HG03378 (cell line): Measurements from ENCODE around the gene CGREF1.

Source experiments
- ATAC-seq: cut with Tn5 transposase; IDR thresholded peaks from one replicate; pipeline ENCODE4 v1.9.1; 2021; ENCODE audit warnings: mild to moderate bottlenecking, moderate library complexity; ENCODE audit not compliant: unreplicated experiment

CGREF1 gene

GRCh38 chr2:27118525-27119329 lies at the start of gene CGREF1:
TSS of gene CGREF1 (minus strand) at chr2:27119128. CDS start at chr2:27104366, 14,762 bp downstream.
- ATAC-seq: no peak

GRCh38 chr2:27164960-27165763 lies 46.2 kb upstream of the CGREF1 start:
- ATAC-seq: peak; percentile 53

DNA sequence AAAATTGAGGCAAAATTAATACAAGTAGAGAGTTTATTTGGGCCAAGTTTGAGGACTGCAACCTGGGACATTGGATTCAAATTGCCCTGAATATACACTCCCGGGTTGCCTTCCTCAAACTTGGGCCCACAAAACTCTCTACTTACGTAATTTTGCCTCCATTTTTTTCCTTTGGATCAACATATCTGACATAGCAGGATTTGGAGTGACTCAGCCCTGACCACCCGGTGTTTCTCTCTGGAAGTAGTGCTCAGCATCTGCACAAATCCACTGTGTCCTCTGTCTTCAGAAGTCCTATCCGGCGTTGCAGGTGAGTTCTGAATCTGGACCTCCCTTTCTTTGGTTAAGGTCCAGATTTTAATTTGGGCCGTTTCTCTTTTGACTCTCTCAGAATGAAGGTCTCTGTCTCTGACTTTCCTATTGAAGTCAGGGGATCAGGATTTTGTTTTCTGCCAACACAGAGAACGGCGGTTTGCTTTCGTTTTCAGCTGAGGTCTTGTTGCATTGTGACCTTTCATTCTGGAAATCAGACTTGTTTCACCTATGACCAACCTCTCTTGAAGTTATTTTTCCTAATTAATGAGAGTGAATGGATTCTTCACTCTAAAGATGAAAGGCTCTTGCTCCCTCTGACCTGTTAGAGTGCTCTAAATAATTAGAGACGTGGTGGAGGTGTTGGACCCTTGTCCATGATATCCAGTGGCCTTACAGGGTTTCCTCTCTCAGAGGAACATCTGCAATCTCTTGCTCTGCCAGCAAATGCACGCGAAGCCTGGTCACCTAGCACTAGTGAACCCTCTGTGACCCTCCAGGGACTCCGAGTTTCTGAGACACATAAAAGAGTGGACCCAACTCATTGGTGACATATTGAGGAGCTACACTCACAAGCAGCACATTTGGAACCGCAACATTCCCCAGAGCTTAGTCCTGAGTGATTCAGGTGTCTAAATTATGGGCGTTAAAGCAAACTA lies 43.5 kb upstream of the CGREF1 start:
- no peak for ATAC-seq

GRCh38 chr2:27160191-27160590 lies 41.3 kb upstream of the CGREF1 start:
- no peak for ATAC-seq

DNA sequence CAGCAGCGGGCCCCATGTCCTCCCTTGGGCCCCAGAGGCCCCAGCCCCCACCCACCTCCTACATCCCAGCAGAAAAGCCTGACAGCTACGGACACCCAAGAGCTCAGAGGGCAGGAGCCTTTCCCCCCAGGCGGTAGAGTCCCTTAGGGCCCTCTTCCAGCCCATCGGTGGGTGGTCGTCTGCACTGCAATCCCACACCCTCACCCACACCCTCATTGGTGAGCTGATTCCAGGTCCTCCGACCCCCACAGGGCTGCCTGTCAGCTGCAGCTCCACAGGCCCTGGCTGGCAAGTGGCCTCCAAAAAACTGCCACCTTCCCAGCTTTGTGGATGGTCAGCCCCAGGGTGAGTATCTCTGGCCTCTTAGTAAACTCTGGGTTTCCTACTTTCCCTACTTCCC lies 40.3 kb upstream of the CGREF1 start:
- ATAC-seq: no peak

DNA sequence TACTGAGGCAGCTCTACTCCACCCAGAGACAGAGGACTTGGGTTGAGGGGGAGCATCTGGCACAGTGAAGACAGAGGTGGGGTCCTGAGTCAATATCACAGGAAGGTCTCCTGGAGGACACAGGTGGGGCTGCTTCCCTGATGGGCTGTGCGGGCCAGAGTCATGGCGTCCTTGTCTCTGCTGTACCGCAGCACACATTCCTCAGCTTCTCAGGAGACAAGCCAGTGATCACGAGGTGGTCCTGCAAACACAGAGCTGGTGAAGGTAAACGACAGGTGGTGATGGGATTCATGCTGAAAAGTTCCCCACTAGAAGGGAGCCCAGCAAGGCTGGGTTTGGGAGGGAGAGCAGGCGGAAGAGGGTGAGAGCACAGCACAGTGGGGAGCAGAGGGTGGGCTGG lies 39.5 kb upstream of the CGREF1 start:
- no peak for ATAC-seq

- no peak for ATAC-seq
Observed at GRCh38 chr2:27155069-27155520, 36.2 kb upstream of the CGREF1 start.

DNA sequence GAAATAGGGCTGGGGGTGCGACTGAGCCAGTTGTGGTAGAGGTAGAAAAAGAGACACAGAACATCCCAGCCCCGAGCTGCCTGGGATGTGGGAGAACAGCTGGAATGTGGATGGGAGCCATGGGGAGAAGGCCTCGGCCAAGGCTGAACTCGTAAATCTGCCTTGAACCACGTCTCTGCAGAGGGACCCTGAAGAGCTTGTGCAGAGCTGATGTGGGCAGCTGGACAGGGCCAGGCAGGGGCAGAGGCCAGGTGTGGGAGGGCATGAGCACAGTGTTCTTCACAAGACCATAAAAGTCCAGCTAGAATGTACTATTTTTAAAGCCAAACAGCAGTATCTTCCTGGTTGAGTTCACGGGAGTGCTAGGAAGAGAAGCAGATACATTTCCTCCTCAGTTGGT lies 35.6 kb upstream of the CGREF1 start:
- ATAC-seq: no peak

GRCh38 chr2:27152796-27153464 lies 34.0 kb upstream of the CGREF1 start:
- ATAC-seq: no peak

DNA sequence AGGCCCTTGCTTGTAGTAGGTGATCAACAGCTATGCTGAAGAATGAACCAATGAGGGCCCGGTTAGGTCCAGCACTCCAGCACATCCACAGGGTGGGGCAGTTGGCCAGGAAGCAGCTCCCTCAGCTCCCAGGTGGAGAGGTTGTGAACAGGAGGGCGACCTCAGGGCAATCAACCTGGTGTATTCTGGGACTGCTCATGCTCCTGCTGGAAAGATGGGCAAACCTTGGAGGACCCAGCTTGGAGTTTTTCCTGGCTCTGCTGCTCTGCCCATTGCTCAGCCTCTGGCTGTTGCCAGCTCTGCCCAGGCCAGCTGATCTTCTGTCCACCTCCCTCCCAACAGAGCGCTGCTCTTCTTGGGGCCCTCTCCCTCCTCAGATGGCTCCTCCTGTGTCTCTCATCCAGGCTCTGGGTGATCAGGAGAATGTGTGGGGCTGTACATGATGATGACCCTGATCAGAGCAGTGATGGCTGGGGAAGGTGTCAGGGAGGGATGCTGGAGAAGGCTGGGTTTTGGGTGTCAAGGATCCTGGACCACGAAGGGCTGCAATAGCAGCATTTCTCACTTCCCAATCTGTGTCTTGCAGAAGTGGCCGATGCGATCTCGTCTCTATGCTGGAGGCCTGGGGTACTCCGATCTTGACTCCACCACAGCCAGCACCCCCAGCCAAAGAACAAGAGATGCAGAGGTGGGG lies 33.3 kb upstream of the CGREF1 start:
- ATAC-seq: no peak

DNA sequence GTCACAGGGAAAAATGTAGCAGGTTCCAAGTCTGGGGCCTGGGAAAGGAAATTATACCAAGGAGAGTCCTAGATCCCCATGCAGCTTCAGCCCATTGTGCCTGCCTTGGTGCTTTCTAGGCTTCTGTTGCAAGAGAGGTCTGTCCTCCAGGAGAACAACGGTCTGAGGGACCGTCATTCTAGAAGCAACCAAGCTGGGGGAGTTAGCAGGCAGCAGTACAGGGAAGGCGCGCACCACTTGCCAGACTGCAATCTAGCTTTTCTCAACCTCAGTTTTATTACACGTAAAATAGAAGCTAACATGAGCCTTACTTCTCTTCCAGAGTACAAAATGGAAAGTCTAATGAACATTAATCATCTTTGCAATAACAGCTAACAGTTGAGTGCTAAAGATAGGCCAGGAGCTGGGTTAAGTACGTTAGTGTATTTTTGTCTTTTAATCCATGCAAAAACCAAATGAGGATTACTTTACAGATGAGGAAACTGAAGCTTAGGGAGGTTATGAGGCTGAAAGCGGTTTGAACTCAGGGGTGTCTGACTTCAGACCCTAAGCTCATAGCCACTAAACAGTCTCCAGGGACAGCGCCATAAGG lies 31.8 kb upstream of the CGREF1 start:
- no peak for ATAC-seq

GRCh38 chr2:27149570-27150405 lies 30.9 kb upstream of the CGREF1 start:
- ATAC-seq: no peak

- no peak for ATAC-seq
Observed at GRCh38 chr2:27148801-27149439, 30.0 kb upstream of the CGREF1 start, which contains the start of gene TCF23. TSS of gene TCF23 (plus strand) at chr2:27149004. CDS start at chr2:27149134, 130 bp downstream.

DNA sequence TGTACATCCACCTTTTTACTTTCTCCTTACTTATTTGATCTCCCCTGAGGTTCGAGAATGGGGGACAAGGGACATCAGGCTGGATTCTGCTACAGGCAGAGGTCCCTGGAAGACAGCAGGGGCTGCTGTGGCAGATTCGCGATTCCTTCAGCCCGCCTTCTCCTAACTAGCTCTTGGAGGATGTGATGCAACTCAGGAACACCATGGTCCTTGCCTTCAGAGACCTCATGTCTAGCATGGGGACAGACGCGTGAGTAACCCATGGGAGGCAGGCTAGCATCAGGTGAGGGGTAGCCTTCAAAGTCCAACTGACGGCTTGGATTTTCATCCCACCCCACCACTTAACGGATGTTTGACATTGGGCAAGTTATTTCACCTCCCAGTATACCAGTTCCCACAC lies 29.0 kb upstream of the CGREF1 start:
- ATAC-seq: no peak

GRCh38 chr2:27145682-27146081 lies 26.8 kb upstream of the CGREF1 start:
- ATAC-seq: no peak

- no peak for ATAC-seq
Observed at GRCh38 chr2:27143285-27143684, 24.4 kb upstream of the CGREF1 start.

- ATAC-seq: no peak
Observed at GRCh38 chr2:27139310-27139709, 20.4 kb upstream of the CGREF1 start, which contains the start of gene PRR30. TSS of gene PRR30 (minus strand) at chr2:27139410. CDS start at chr2:27138329, 1,081 bp downstream.

GRCh38 chr2:27138111-27138510 lies 19.2 kb upstream of the CGREF1 start:
- no peak for ATAC-seq
